HG02763 (cell line): ENCODE measurements around the gene ST7.
A peak's percentile ranks its signal among the peaks of the same experiment; 100 is the strongest.
"Not testable (repeated sequence)": the region's sequence is repeated elsewhere in the genome, so short reads cannot be mapped to it uniquely, and the experiment has no call there.

Experiments
- ATAC-seq: cut with Tn5 transposase; IDR thresholded peaks from one replicate; pipeline ENCODE4 v1.9.1; 2021; ENCODE audit warnings: mild to moderate bottlenecking, moderate library complexity; ENCODE audit not compliant: unreplicated experiment

Gene ST7

DNA sequence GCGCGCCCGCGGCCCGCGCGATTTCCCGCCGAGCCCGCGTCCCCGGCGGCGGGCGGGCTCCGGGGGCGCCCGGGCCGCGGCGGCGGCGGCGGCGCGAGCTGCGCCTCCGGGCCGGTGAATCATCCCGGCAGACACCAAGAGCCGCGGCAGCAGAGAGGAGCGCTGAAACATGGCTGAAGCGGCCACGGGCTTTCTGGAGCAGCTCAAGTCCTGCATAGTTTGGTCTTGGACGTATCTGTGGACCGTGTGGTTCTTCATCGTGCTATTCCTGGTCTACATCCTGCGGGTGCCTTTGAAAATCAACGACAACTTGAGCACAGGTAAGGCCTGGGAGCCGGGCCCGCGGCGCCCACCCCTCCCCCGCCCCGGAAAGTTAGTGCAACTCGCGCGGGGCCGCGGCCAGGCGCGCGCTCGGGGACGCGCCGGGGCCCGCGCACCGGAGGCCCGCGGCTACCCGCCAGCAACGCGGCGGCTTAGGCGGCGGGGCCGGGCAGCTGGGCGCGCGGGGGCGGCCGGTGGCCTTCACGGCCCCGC lies at the start of gene ST7:
TSS of gene ST7 (plus strand) at position 130 of the 534 bp plus-strand sequence. CDS start at position 170, 40 bp downstream.
- ATAC-seq, result peak; percentile 43

GRCh38 chr7:116906391-116906790 lies 46.9 kb upstream of the ST7 start:
- ATAC-seq, result no peak

DNA sequence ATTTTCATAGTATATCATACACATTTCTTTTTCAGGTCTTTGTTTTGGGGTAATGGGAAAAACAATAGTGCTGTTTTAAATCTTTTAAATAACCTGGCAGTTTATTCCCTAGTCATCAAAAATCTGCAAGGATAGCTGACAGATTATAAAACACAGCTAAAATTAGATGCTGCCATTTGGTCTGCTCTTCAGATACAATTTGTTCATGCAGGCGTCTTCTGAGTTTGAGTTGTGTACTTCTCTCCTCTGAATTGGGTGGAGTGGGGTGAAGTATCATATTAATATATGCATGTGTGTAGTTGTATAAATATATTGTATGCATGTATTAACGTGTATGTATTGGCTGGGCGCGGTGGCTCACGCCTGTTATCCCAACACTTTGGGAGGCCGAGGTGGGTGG lies 42.9 kb upstream of the ST7 start:
- no peak for ATAC-seq

DNA sequence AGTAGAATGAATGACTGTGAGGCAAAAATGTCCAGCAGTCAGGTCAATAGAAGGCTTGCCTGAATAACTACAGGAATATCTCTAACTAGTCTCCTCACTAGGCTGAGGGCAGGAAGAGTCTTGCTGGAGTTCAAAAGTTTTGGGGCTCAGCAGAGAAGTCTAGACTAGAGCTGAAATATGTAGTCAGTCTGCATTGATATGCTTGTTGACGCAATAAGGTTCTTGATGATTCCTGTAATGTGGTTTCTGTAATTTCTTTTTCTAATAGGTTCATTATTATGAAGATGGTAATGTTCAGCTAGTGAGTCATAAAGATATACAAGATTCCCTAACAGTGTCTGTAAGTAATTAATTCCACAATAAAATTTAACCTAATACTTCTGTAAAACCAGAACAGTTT lies 41.5 kb upstream of the ST7 start:
- no peak for ATAC-seq

DNA sequence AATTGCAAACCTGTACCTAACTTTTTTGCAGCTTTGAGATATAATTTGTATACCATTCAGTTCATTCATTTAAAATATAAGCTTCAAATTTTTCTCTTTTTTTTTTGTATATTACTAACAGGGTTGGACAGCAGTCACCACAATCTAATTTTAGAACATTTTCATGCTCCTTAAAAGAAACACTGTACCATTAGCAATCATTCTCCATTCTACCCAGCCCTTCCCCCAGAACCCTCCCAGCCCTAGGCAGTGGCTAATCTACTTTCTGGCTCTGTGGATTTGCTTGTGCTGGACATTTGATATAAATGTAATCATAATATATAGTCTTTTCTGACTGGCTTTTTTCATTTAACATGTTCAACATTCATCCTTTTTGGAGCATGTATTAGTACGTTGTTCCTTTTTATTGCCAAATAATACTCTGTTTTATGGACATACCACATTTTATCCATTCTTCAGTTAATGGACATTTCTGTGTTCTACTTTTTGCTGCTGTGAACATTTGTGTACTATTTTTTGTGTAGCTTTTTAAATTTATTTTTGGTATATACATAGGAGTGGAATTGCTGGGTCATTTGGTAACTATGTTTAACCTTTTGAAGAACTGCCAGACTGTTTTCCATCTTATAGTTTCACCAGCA lies 40.9 kb upstream of the ST7 start:
- ATAC-seq, result no peak

GRCh38 chr7:116918704-116919103 lies 34.6 kb upstream of the ST7 start:
- ATAC-seq, result no peak

DNA sequence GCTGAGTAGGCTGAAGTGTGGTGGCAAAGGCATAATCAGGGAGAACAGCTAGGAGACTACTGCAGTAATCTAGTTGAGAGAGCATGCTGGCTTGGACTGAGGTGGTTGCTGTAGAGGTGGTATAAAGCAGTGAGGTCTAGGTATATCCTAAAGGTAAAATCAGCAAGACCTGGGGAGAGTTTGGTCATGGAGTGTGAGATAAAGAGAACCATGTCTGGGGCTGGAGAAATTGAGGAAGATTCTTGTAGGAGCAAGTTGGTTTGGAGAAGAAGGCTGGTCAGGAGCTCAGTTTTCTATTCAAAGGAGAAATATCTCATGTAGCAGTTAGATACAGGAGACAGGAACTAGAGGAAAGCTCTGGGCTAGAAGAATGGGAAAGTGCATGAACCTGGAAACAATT lies 32.9 kb upstream of the ST7 start:
- ATAC-seq, result no peak

GRCh38 chr7:116922545-116922944 lies 30.8 kb upstream of the ST7 start:
- ATAC-seq, result no peak

DNA sequence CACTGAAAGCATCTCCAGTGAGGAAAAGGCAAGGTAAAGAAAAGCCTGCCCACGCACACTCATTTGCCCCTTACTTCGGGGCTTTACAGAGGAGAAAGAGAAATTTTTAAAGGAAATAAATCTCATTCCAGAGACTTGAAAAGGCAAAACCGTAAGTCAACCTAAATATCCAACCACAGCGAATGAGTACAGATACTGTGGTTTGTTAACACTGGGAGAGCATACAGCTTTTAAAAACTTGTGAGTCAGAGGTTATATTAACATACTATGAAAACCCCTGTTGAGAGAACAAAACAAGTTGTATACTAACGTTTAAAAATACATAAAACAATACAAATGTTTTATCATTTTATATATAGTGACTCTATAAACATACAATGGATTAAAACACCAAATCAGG lies 28.6 kb upstream of the ST7 start:
- no peak for ATAC-seq

GRCh38 chr7:116929021-116929420 lies 24.3 kb upstream of the ST7 start:
- no peak for ATAC-seq

DNA sequence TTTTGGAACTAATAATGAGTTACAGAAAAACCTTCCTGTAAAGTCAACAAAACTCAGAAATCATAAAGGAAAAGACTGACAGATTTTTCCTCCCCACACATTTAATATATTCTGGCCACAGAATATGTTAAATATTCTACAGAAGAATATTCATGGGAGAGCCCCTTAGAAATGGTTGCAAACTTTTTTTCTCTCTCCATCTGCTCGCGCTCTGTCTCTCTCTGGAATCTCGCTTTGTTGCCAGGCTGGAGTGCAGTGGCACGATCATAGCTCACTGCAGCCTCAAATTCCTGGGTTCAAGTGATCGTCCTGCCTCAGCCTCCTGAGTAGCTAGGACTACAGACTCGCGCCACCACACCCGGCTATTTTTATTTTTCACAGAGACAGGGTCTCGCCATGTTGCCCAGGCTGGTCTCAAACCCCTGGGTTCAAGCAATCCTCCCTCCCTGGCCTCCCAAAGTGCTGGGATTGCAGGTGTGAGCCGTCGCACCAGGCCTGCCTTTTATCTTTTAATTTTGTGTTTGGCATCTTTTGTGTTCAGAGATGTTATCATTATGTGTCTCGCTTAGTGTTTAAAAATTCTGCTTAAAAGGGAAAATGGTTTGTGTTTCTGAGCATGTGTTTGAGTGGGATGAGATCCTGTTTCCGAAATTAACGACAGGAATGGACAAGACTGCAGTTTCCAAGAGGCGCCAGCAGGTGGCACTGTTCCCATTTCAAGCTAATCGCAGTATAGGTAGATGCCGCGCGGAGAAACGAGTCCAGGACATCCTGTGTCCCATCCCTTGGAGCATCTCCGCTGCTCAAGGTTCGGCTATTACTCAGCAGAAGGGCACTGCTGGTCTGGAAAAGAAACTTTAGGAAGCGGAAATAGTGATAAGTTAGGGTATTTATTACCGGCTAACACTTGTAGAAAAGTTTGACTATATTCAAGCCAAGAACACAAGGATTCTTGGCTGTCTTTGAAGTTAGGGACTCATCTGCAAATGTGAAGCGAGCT lies 23.1 kb upstream of the ST7 start:
- ATAC-seq, result peak; percentile 71

- no peak for ATAC-seq
Observed at GRCh38 chr7:116932566-116932965, 20.7 kb upstream of the ST7 start.

DNA sequence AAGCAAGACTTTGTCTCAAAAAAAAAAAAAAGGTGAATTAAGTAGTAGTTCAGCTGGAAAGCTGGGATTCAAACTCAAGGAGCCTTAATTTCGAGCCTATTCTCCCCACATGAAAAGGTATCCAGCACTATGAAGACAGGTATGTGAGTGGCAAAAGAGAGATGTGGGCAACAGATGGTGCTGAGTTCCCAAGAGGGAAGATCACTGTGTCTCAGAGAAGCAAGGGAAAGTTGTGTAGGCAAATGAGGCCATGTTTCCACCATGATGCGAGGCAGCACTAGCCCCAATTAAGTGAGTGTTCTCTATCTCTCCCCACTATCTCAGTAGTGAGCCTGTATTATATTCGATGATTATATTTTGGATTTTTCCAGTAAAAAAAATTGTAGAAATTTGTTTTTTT lies 19.8 kb upstream of the ST7 start:
- ATAC-seq, result no peak

GRCh38 chr7:116934580-116934979 lies 18.7 kb upstream of the ST7 start:
- ATAC-seq, result no peak

- not testable (repeated sequence) for ATAC-seq
Observed at GRCh38 chr7:116936844-116937243, 16.5 kb upstream of the ST7 start.

DNA sequence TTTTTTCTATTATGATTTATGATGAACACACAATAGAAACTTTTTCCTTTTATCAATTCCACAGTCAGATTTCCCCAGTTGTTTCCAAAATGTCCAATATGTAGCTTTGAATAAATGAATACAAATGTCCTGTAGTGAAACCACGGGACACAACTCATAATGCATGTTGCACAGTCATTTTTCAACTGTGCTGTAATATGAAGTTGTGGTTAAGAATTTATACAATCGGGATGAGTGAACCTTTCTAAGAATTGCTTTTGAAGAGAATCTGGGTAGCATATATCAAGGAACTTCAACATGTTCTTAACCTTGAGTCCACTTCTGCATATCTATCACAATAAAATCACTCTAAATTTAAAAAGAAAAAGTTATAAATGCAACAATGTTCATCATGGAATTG lies 14.6 kb upstream of the ST7 start:
- ATAC-seq, result no peak

GRCh38 chr7:116940689-116941370 lies 12.5 kb upstream of the ST7 start:
- ATAC-seq, result no peak

DNA sequence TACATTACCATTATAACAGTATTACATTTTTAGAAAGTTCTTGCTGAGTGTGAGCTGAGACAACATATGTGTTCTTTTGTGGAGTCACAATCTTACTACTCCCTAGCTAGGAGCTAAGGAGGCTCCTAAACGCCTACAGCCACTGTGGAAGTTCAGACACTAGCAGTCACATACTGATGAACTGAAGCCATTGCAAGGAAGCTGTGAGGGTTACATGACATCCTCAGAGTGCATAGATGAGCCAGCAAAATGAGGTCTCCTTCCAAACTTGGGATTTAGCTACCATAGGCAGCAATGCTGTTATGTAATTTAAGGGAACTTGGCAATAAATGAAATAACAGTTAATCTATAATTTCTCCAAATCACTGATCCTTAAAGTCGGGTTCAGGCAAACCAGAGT lies 10.8 kb upstream of the ST7 start:
- ATAC-seq, result no peak

DNA sequence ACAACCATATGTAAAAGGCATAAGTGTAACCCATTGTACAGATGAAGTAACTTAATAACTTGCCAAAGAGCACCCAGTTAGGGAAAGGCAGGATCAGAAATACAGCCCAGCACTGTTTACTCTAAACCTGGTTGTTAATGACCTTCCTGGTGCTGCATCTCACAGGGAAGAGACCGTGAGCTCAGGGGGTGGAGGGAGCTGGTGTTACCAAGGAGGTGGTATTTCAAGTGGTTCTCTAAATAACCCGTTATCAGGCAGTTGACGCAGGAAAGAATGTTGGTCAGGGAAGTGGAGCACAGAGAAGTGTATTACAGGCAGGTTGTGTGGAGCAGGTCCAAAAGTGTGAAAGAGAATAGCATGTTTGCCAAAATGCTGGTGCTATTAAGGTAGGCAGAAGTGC lies 4.4 kb upstream of the ST7 start:
- no peak for ATAC-seq

- ATAC-seq, result no peak
Observed at GRCh38 chr7:116949941-116950801, 3.1 kb upstream of the ST7 start.
